Naive thymus-derived CD4-positive, alpha-beta T cell (primary cell): Measurements from ENCODE around the gene FXR2. TPM values are rescaled to one million over a fixed set of nuclear protein-coding genes. Genes with fewer than 3 reads are reported as not detected.
"Not testable (repeated sequence)": the region's sequence is repeated elsewhere in the genome, so short reads cannot be mapped to it uniquely, and the experiment has no call there.

ENCODE experiments used
- ATAC-seq: fragments of 150-1000 bp; cut with Tn5 transposase; 2 replicates; pipeline ENCODE4 v1.10.0; 2021; ENCODE audit warnings: mild to moderate bottlenecking, moderate library complexity
- CTCF ChIA-PET: fragments of 350-600 bp; sonication (Branson Sonifier 250); formaldehyde crosslinking; loops from one replicate; lab custom pipeline; 2021; ENCODE audit warnings: antibody characterized with exemption; lab: Charles Lee
- POLR2A ChIA-PET: fragments of 350-600 bp; sonication (Branson Sonifier 250); formaldehyde crosslinking; loops from one replicate; lab custom pipeline; 2021; ENCODE audit warnings: antibody characterized with exemption, inconsistent platforms; lab: Charles Lee
- DNase-seq, 9 donors: peaks; one replicate each; pipeline versions ENCODE4 v3.0.0 to v3.0.0-alpha.2; 2020 to 2022; ENCODE audit warnings: mixed read lengths in 1 of 9
- H3K27ac ChIP-seq: one replicate; pipeline ENCODE4 v1.7.0; 2013; ENCODE audit warnings: mild to moderate bottlenecking, low read depth, low read length, moderate library complexity
- H3K27me3 ChIP-seq, 2 donors: one replicate each; pipeline ENCODE4 v1.7.0; 2013; ENCODE audit warnings: low read length in 2 of 2, mild to moderate bottlenecking in 2 of 2, moderate library complexity in 2 of 2; ENCODE audit not compliant: control insufficient read depth in 2 of 2, insufficient read depth in 2 of 2
- H3K36me3 ChIP-seq, 3 experiments: 1 replicate in 2 of 3; 2 replicates in 1 of 3; pipeline ENCODE4 v1.7.0; 2013; ENCODE audit warnings: low read length in 3 of 3, mild to moderate bottlenecking in 3 of 3, moderate library complexity in 1 of 3; ENCODE audit not compliant: insufficient read depth in 3 of 3, control insufficient read depth in 2 of 3
- H3K4me1 ChIP-seq, 2 donors: one replicate each; pipeline ENCODE4 v1.7.0; 2013; ENCODE audit warnings: low read length in 2 of 2, mild to moderate bottlenecking in 2 of 2, moderate library complexity in 1 of 2; ENCODE audit not compliant: control insufficient read depth in 2 of 2, insufficient read depth in 2 of 2
- H3K4me3 ChIP-seq: 2 replicates; pipeline ENCODE4 v1.7.0; 2013; ENCODE audit warnings: mild to moderate bottlenecking, low read length
- H3K9me3 ChIP-seq, 3 experiments: 1 replicate in 2 of 3; 2 replicates in 1 of 3; pipeline ENCODE4 v1.7.0; 2013; ENCODE audit warnings: low read length in 3 of 3; ENCODE audit not compliant: control insufficient read depth in 2 of 3
- H3K27ac Mint-ChIP-seq, 9 donors: one replicate each; pipeline ENCODE4 v1.8.0; 2020 to 2022; ENCODE audit warnings: mixed read lengths in 9 of 9, mild to moderate bottlenecking in 8 of 9, moderate library complexity in 5 of 9, inconsistent platforms in 2 of 9
- H3K27me3 Mint-ChIP-seq, 5 donors: one replicate each; pipeline ENCODE4 v1.8.0; 2021 to 2022; ENCODE audit warnings: mixed read lengths in 5 of 5, mild to moderate bottlenecking in 1 of 5
- H3K36me3 Mint-ChIP-seq, 5 donors: one replicate each; pipeline ENCODE4 v1.8.0; 2020 to 2022; ENCODE audit warnings: mixed read lengths in 5 of 5, mild to moderate bottlenecking in 3 of 5, inconsistent platforms in 1 of 5
- H3K4me1 Mint-ChIP-seq, 7 donors: one replicate each; pipeline ENCODE4 v1.8.0; 2020 to 2022; ENCODE audit warnings: mixed read lengths in 7 of 7, mild to moderate bottlenecking in 3 of 7, inconsistent platforms in 1 of 7
- H3K4me3 Mint-ChIP-seq, 10 donors: one replicate each; pipeline ENCODE4 v1.8.0; 2020 to 2022; ENCODE audit warnings: mild to moderate bottlenecking in 10 of 10, mixed read lengths in 10 of 10, moderate library complexity in 6 of 10, inconsistent platforms in 2 of 10
- H3K9me3 Mint-ChIP-seq, 11 donors: one replicate each; pipeline ENCODE4 v1.8.0; 2020 to 2022; ENCODE audit warnings: mixed read lengths in 11 of 11, mild to moderate bottlenecking in 4 of 11, inconsistent platforms in 1 of 11, moderate library complexity in 1 of 11
- intact Hi-C, 2 donors: fragments of 100-400 bp; cut with micrococcal nuclease; formaldehyde crosslinking; loops; one replicate each; pipeline ENCODE4 v1.15.1; 2023
- polyA plus RNA-seq, 2 donors: library from polyadenylated mRNA; unstranded; fragments of 300-500 nt; fragmentation: Illumina TruSeq; gene quantifications; one replicate each; pipeline ENCODE4 v1.2.3, GENCODE V29; 2021
- total RNA-seq, 6 experiments: library from RNA in 5 of 6; stranded (reverse) in 5 of 6; gene quantifications; 1 replicate in 5 of 6; 2 replicates in 1 of 6; pipeline ENCODE4 v1.2.3 and lab custom pipeline; 2021 to 2026

The FXR2 gene
- total and polyA plus RNA-seq, 7 experiments from 2014 or later = 5.5 to 46.9 (median 25.2) TPM

DNA sequence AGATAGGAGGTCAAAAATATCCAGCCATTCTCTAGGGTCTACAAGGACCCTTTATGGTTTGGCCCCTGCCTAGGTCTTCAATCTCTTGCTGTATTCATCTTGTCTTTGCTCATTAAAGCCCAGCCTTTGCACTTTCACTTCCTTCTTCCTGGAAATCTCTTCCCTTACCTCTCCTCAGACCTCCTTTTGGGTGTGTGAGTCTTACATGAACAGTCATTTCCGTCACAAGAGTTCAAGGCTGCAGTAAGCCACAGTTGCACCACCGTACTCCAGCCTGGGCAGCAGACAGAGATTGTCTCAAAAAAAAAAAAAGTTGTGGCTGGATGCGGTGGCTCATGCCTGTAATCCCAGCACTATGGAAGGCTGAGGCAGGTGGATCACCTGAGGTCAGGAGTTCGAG, 30.1 kb upstream of the FXR2 start:
- intact Hi-C loops = no loop called here
- Histone ChIP-seq H3K4me3 (no peak overlapping the region), H3K36me3 (no peaks in the 10 kb centered on the region), H3K4me1 (peaks cover 0 to under 1% of the 10 kb centered on the region in 2 donors), H3K27ac (no peak overlapping the region), H3K9me3 (no peaks in the 10 kb centered on the region), H3K27me3 (peaks cover 0 to under 1% of the 10 kb centered on the region in 2 donors)
- POLR2A ChIA-PET = interaction anchor here (0.5 kb wide), 1 partner anchor 26 kb away, joined by 4 read pairs; no protein-coding TSS in a partner anchor
- H3K9me3 Mint-ChIP-seq = peaks cover 0 to 2% (median 0%) of the 10 kb centered on the region in 11 donors
- peaks cover under 1 to 20% (median 11%) of the 10 kb centered on the region in 7 donors for H3K4me1 Mint-ChIP-seq
- peaks cover 0 to 4% (median 0%) of the 10 kb centered on the region in 5 donors for H3K36me3 Mint-ChIP-seq
- H3K27ac Mint-ChIP-seq = peak overlapping the region in 1 of 9 donors; percentile 12
- DNase-seq (no peak), ATAC-seq (peak; percentile 75)
- H3K4me3 Mint-ChIP-seq = peak overlapping the region in 1 of 10 donors; percentile 41
- peaks cover 7 to 21% (median 13%) of the 10 kb centered on the region in 5 donors for H3K27me3 Mint-ChIP-seq
- CTCF ChIA-PET = no interaction called here

DNA sequence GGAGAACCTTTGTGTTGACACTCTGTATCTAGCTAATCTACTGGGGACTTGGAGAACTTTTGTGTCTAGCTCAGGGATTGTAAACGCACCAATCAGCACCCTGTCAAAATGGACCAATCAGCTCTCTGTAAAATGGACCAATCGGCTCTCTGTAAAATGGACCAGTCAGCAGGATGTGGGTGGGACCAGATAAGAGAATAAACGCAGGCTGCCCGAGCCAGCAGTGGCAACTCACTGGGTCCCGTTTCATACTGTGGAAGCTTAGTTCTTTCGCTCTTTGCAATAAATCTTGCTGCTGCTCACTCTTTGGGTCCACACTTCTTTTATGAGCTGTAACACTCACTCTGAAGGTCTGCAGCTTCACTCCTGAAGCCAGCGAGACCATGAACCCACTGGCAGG, 26.9 kb upstream of the FXR2 start:
- ChIA-PET CTCF (interaction anchor here (0.7 to 2.1 kb wide), 2 partner anchors 46 to 251 kb away, joined by 3 to 8 read pairs; partner anchors contain the start of gene TP53), POLR2A (interaction anchor here (1.4 to 2.7 kb wide), 5 partner anchors 10 to 44 kb away, joined by 3 to 29 read pairs (median 7); partner anchors contain the start of genes ATP1B2, FXR2, SAT2 and TP53)
- H3K27me3 Mint-ChIP-seq = peaks cover 5 to 12% (median 7%) of the 10 kb centered on the region in 5 donors
- H3K27me3 ChIP-seq, H3K4me1 ChIP-seq, intact Hi-C loops, H3K9me3 Mint-ChIP-seq, H3K9me3 ChIP-seq, H3K36me3 Mint-ChIP-seq, H3K27ac ChIP-seq, H3K36me3 ChIP-seq, ATAC-seq, H3K4me3 ChIP-seq: not testable (repeated sequence)
- peak in 4 of 9 donors; percentile 32 to 36 (median 34) for DNase-seq
- H3K27ac Mint-ChIP-seq = peak overlapping the region in 5 of 9 donors; percentile 28 to 86 (median 59)
- peaks cover 0 to 19% (median 10%) of the 10 kb centered on the region in 7 donors for H3K4me1 Mint-ChIP-seq
- peak overlapping the region; percentile 47 to 85 (median 72) for H3K4me3 Mint-ChIP-seq

DNA sequence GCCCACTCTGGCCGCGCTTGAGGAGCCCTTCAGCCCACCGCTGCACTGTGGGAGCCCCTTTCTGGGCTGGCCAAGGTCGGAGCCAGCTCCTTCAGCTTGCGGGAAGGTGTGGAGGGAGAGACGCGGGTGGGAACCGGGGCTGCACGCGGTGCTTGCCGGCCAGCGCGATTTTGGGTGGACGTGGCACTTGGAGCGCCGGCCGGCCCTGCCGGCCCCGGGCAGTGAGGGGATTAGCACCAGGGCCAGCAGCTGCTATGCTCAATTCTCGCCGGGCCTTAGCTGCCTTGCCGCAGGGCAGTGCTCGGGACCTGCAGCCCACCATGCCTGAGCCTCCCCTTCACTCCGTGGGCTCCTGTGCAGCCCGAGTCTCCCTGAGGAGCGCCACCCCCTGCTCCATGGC, 26.1 kb upstream of the FXR2 start:
- ATAC-seq = no peak
- ChIA-PET CTCF (interaction anchor here (0.7 kb wide), 1 partner anchor 80 kb away, joined by 3 read pairs; no protein-coding TSS in a partner anchor), POLR2A (interaction anchor here (0.6 to 2.7 kb wide), 4 partner anchors 10 to 45 kb away, joined by 3 to 29 read pairs (median 4); partner anchors contain the start of genes ATP1B2, SAT2 and TP53)
- no peaks in the 10 kb centered on the region for H3K9me3 ChIP-seq
- H3K27ac ChIP-seq = no peak overlapping the region
- intact Hi-C loops = no loop called here
- Mint-ChIP-seq H3K27me3 (peaks cover 0 to 5% (median 0%) of the 10 kb centered on the region in 5 donors), H3K4me1 (peaks cover 0 to 19% (median 10%) of the 10 kb centered on the region in 7 donors), H3K36me3 (no peaks in the 10 kb centered on the region), H3K9me3 (peaks cover 0 to 2% (median 0%) of the 10 kb centered on the region in 11 donors), H3K4me3 (no peak overlapping the region), H3K27ac (no peak overlapping the region)
- no peaks in the 10 kb centered on the region for H3K4me1 ChIP-seq
- no peak for DNase-seq
- H3K4me3 ChIP-seq = no peak overlapping the region
- H3K36me3 ChIP-seq = no peaks in the 10 kb centered on the region
- no peaks in the 10 kb centered on the region for H3K27me3 ChIP-seq

DNA sequence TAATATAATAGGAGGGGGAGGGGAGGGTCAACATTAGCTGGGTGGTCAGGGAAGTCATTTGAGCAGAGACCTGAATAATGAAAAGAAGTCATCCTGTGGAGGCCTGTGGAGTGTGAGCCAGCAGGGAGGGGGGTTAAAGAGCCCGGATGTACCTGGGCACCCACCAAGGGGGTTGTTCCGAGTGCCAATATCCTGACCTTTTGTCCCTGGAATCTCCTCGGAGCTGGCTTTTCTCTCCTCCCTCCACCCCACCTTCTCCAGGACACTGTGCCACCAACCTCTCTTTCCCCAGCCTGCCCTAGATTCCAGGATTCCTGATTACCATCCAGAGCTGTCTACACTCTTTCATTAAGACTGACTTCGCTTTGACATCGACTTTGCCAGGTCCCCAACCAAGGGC, 21.5 kb upstream of the FXR2 start:
- ChIA-PET POLR2A (interaction anchor here (0.9 kb wide), 1 partner anchor 381 kb away, joined by 4 read pairs; no protein-coding TSS in a partner anchor), CTCF (interaction anchor here (0.6 to 0.7 kb wide), 2 partner anchors 31 to 309 kb away, joined by 3 read pairs; no protein-coding TSS in a partner anchor)
- Histone ChIP-seq H3K4me1 (no peaks in the 10 kb centered on the region), H3K27me3 (no peaks in the 10 kb centered on the region), H3K27ac (no peak overlapping the region), H3K9me3 (no peaks in the 10 kb centered on the region), H3K36me3 (no peaks in the 10 kb centered on the region), H3K4me3 (no peak overlapping the region)
- no peak overlapping the region for H3K4me3 Mint-ChIP-seq
- ATAC-seq (no peak), DNase-seq (no peak)
- H3K9me3 Mint-ChIP-seq = no peaks in the 10 kb centered on the region
- no peaks in the 10 kb centered on the region for H3K36me3 Mint-ChIP-seq
- peaks cover 0 to 7% (median 0%) of the 10 kb centered on the region in 5 donors for H3K27me3 Mint-ChIP-seq
- H3K4me1 Mint-ChIP-seq = peaks cover 0 to 4% (median 0%) of the 10 kb centered on the region in 7 donors
- intact Hi-C loops = no loop called here
- H3K27ac Mint-ChIP-seq = no peak overlapping the region

DNA sequence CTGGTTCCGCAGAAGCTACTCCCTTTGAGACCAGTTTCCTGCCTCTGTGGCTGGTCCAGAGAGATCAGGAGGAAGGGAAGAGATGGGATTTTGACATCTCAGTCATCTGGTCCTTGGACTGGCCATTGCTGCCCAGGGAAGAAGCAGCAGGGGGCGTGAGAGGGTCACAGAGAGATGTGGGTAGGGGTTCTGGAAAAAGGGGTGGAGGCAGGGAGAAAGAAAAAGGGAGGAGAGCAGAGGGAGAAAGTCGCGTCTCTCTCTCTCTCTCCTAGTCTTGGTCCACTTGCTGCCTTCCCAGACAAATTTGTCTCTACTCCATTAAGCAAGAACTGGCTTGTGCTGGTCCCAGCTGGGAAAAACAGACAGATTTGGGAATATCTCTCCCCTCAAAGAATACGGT, 19.7 kb upstream of the FXR2 start:
- H3K36me3 Mint-ChIP-seq = no peaks in the 10 kb centered on the region
- no peak overlapping the region for H3K4me3 Mint-ChIP-seq
- H3K27me3 ChIP-seq = no peaks in the 10 kb centered on the region
- H3K27ac Mint-ChIP-seq = no peak overlapping the region
- ChIA-PET CTCF (interaction anchor here (0.6 to 1.1 kb wide), 2 partner anchors 16 to 53 kb away, joined by 3 to 6 read pairs; partner anchors contain the start of gene TP53), POLR2A (interaction anchor here (1.1 kb wide), 1 partner anchor 8 kb away, joined by 4 read pairs; no protein-coding TSS in a partner anchor)
- no peak overlapping the region for H3K27ac ChIP-seq
- no peak overlapping the region for H3K4me3 ChIP-seq
- H3K27me3 Mint-ChIP-seq = peaks cover 0 to 6% (median 0%) of the 10 kb centered on the region in 5 donors
- H3K4me1 ChIP-seq = no peaks in the 10 kb centered on the region
- no peak for DNase-seq
- no peaks in the 10 kb centered on the region for H3K9me3 ChIP-seq
- H3K4me1 Mint-ChIP-seq = peaks cover 0 to 4% (median 0%) of the 10 kb centered on the region in 7 donors
- ATAC-seq = no peak
- intact Hi-C loops = no loop called here
- H3K9me3 Mint-ChIP-seq = no peaks in the 10 kb centered on the region
- H3K36me3 ChIP-seq = no peaks in the 10 kb centered on the region

DNA sequence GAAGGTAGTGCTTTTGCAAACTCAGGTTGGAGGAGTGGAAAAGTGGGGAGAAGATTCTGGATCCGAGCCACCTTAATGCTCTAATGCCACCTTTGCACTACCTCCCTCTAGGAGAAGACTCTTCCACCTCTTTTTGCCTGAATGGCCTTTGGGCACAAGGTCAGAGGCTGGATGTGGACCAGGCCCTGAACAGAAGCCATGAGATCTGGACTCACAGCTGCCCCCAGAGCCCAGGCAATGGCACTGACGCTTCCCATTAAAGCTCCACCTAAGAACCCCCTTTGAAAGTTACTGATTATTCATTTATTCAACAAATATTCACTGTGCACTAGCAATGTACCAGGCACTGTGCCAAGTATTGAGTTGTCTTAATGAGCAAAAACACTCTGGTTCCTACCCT, 18.4 kb upstream of the FXR2 start:
- no peak overlapping the region for H3K27ac Mint-ChIP-seq
- intact Hi-C loops = loop anchor here in 1 of 2 donors (2.0 kb wide), 1 partner anchor 40 kb away; no protein-coding TSS in a partner anchor

More for the DNA sequence above, 18.4 kb upstream of the FXR2 start:
- Histone ChIP-seq H3K27me3 (no peaks in the 10 kb centered on the region), H3K9me3 (no peaks in the 10 kb centered on the region), H3K27ac (no peak overlapping the region), H3K4me1 (no peaks in the 10 kb centered on the region), H3K4me3 (no peak overlapping the region), H3K36me3 (no peaks in the 10 kb centered on the region)
- Mint-ChIP-seq H3K36me3 (no peaks in the 10 kb centered on the region), H3K4me3 (no peak overlapping the region), H3K4me1 (peaks cover 0 to 5% (median 0%) of the 10 kb centered on the region in 7 donors), H3K27me3 (peaks cover 0 to 2% (median 0%) of the 10 kb centered on the region in 5 donors), H3K9me3 (no peaks in the 10 kb centered on the region)
- DNase-seq (no peak), ATAC-seq (no peak)
- POLR2A ChIA-PET = interaction anchor here (0.7 to 3.6 kb wide), 6 partner anchors 10 to 603 kb away, joined by 3 to 31 read pairs (median 4); partner anchors contain the start of genes TP53 and WRAP53
- CTCF ChIA-PET = interaction anchor here (0.7 to 2.8 kb wide), 5 partner anchors 10 to 54 kb away, joined by 3 to 25 read pairs (median 7); partner anchors contain the start of genes FXR2, TP53 and WRAP53
